NCI-H82 treated with DMSO at 0.1 percent for 48 hours (cell line): ENCODE measurements around the gene CPAMD8.
"Not testable (repeated sequence)": the region's sequence is repeated elsewhere in the genome, so short reads cannot be mapped to it uniquely, and the experiment has no call there.

Experiments used
- DNase-seq: peaks from one replicate; lab custom pipeline; 2025; ENCODE audit not compliant: unreplicated experiment; lab: John Stamatoyannopoulos, UW

The CPAMD8 gene

DNA sequence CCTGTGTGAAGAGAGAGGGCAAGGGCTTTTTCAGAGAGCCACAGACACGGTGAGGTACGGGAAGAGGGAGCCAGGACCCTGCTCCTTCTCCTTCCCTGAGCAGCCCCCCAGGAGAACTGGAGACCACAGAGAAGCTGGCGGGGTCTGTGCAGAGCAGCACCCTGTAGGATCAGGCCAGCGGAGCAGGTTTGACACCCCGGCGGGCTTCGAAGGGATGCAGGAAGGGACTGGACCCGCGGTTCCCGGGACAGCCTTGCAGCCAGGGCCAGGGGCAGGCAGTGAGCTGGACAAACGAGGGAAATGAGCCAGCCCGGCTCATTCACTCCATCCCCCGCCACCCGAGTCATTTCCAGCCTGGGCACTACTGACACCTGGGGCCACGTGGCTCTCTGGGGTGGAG lies 22.2 kb downstream of the CPAMD8 start:
- no peak for DNase-seq

DNA sequence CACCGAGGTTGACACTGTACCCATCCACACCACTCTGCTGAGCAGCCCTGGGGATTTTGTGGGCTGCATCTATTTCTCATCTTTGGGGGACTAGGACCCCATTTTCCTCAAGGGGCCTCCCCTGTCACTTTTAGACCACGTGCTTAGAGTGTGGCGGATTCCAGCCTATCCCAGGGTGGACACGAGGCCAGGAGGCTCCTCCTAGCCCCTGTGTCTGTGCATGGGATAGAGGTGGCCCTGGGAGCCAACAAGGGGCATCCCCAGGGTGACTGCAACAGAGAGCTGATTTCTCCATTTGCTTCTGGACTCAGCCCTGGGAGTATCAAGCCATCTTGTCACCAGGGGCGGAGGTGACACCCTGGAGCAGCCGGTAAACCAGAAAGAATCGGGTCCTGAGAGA lies 24.2 kb downstream of the CPAMD8 start:
- no peak for DNase-seq

- no peak for DNase-seq
Measured at GRCh38 chr19:17001603-17002183, 24.9 kb downstream of the CPAMD8 start.

DNA sequence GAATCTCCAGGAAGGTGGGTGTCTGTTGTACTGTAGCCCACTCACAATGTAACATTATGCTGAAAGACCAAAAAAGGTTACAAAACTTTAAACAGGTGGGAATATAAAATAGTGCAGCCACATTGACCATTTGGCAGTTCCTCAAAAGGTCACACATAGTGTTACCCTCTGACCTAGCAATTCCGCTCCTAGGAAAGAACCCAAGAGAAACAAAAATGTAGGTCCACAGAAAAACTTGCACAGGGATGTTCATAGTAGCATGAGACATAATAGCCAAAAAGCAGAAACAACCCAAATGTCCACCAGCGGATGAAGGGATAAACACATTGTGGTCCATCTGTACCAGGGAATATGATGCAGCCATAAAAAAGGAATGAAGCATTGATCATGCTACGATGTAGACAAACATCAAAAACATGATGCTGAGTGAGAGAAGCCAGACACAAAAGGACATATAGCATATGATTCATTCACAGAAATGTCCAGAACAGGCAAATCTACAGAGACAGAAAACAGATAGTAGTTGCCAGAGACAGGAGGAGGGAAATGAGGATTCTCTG lies 27.9 kb downstream of the CPAMD8 start:
- no peak for DNase-seq

- DNase-seq, result not testable (repeated sequence)
Measured at GRCh38 chr19:16996838-16997490, 29.6 kb downstream of the CPAMD8 start.

DNA sequence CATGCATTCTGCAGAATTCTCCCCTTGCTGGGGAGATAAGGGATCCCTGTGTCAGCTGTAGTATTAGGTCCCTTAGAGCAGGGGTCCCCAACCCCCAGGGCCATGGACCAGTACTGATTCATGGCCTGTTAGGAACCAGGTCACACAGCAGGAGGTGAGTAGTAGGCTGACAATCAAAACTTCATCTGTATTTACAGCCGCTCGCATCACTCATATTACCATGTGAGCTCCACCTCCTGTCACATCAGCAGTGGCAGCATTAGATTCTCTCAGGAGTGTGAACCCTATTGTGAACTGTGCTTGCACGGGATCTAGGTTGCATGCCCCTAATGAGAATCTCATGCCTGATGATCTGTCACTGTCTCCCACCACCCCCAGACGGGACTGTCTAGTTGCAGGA lies 37.9 kb downstream of the CPAMD8 start:
- DNase-seq, result no peak

- no peak for DNase-seq
Measured at GRCh38 chr19:16985403-16985802, 41.2 kb downstream of the CPAMD8 start.

DNA sequence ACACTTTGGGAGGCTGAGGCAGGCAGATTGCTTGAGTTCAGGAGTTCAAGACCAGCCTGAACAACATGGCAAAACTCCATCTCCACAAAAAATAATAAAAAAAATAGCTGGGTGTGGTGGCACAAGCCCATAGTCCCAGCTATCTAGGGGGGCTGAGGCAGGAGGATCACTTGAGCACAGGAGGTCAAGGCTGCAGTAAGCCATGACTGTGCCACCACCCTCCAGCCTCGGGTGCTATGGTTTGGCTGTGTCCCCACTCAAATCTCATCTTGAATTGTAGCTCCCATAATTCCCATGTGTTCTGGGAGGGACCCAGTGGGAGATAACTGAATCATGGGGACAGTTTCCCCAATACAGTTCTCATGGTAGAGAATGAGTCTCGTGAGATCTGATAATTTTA lies 44.0 kb downstream of the CPAMD8 start:
- DNase-seq, result not testable (repeated sequence)

GRCh38 chr19:16978839-16979802 lies 47.5 kb downstream of the CPAMD8 start:
- no peak for DNase-seq

- no peak for DNase-seq
Measured at GRCh38 chr19:16978156-16978555, 48.5 kb downstream of the CPAMD8 start.

DNA sequence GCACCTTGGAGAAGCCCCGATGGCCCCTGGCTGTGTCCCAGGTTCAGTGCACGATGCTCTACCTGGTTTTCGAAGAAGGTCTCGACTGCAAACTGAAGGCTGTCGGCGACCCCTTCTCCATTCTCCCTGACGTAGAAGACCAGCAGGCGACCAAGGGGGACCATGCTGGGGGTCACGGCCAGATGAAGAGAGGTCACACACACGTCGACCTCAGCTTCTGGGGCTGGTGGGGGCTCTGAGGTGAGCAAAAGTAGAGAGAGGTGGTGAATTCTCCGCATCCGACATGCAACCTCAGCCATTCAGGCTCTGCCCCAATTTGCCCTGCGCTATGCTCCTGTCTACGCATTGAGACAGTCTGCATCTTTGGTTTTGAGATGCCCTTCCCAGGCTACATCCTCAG lies 49.3 kb downstream of the CPAMD8 start:
- no peak for DNase-seq

GRCh38 chr19:16976446-16976845 lies 50.2 kb downstream of the CPAMD8 start:
- DNase-seq, result no peak

- no peak for DNase-seq
Measured at GRCh38 chr19:16970821-16971220, 55.8 kb downstream of the CPAMD8 start.

DNA sequence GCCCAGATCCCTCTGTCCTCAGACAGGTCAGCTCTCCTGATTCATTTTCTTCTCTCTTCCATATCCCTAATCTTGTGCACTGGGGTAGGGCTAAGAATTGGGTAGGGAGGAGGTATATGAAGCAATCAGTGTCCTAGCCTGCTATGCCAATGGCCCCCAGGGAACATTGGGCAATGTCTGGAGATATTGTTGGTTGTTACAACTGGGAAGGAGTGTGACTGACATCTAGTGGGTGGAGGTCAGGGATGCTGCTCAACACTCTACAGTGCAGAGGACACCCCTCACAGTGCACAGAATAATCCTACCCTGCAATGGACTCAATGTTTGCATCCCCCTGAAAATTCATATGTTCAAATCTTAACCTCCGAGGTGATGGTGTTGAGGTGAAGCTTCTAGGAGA lies 57.5 kb downstream of the CPAMD8 start:
- no peak for DNase-seq

- peak; percentile 27 for DNase-seq
Measured at GRCh38 chr19:16960996-16961822, 65.4 kb downstream of the CPAMD8 start.

DNA sequence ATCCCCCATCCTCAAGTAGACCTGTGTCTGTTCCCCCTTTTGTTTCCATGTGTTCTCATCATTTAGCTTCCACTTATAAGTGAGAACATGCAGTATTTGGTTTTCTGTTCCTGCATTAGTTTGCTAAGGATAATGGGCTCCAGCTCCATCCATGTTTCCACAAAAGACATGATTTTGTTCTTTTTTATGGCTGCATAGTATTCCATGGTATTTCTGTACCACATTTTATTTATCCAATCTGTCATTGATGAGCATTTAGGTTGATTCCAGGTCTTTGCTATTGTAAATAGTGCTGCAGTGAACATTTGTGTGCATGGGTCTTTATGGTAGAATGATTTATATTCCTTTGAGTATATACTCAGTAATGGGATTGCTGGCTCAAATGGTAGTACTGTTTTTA lies 68.3 kb downstream of the CPAMD8 start:
- not testable (repeated sequence) for DNase-seq

- no peak for DNase-seq
Measured at GRCh38 chr19:16957855-16958254, 68.8 kb downstream of the CPAMD8 start.

DNA sequence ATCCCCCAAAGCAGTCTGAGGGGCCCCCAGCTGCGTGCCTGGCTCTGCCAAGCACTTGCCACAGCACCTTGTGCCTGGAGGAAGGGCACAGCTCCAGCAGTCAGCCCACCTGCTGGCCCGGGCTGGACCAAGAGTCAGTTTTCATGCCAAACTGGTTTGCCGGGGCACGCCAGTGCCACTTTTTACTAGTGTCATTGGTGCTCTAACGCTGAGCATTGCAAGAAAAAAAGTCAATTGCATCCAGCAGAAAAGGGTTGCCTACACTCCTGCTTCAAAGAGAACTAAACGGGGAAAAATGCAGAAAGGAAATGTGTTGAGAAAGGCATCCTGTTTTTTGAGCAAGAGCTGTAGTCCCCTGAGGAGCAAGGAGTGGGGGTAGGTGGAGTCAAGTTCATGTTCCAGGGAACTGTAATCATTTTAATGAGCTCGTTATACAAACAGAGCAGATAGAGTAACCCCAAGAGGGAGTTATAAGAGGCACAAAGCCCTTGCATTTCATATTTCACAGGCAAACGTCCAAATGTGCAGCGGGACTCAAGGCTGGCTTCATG lies 69.4 kb downstream of the CPAMD8 start:
- DNase-seq, result no peak

- DNase-seq, result no peak
Measured at GRCh38 chr19:16955161-16955560, 71.4 kb downstream of the CPAMD8 start.

- DNase-seq, result no peak
Measured at GRCh38 chr19:16952046-16952445, 74.6 kb downstream of the CPAMD8 start.
